ENCODE measurements around the gene PFN3.
"Not testable (repeated sequence)": the region's sequence is repeated elsewhere in the genome, so short reads cannot be mapped to it uniquely, and the experiment has no call there.

PFN3 gene

DNA sequence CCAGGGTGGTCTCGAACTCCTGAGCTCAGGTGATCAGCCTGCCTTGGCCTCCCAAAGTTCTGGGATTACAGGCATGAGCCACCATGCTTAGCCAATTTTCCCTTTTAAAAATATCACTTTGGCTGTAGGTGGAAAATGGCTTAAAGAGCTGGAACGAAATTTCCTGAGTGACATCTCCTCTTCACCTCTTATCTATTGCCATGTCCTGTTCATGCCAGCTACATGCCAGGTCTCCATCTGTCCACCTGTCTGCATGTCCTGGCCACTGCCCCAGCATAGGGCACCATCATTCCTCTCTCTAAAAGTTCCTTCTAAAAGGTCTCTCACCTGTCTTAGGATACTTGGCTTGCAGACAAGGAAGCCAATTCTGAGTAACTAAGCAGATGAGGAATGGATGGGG, 23.2 kb upstream of the PFN3 start:
- DNase-seq: no peak

DNA sequence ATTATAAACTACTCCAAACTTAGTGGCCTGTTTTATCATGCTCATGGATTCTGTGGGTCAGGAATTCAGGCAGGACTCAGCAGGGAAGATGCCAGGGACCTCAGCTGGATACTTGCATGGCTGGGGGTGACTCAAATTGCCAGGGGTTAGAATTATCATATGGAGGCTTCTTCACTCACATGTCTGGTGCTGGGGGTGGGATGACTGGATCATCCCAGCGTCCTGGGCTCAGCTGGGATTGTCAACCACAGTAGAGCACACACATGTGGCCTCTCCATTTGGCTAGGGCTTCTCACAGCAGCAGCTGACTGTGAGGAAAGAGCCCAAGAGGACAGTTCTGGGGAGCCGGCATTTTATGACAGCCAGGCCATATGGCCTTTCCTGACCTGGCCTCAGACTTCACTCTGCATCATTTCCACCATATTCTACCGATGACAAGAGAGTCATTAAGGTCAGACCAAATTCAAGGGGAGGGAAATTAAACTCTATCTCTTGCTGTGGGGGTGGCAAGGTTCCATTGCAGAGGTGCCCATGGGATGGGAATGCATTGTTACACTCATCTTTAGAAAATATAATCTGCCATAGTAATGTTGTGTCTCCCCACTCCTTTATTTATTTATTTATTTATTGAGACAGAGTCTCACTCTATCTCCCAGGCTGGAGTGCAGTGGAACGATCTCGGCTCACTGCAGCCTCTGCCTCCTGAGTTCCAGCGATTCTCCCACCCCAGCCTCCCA, 20.8 kb upstream of the PFN3 start:
- no peak for DNase-seq

DNA sequence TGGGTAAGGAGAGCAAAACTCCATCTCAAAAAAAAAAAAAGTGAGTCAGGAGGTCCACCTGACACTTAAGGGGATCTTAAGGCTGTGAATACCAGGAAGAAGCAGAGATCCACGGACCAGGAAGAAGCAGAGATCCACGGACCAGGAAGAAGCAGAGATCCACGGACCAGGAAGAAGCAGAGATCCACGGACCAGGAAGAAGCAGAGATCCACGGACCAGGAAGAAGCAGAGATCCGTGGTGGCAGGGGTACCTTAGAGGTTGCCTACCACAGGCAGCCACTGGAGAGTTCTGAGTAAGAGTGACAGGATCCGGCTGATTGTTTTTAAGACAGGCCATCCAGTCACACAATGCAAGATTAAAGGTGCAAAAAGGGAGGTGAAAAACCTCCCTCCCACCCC, 20.0 kb upstream of the PFN3 start:
- DNase-seq: not testable (repeated sequence)

DNA sequence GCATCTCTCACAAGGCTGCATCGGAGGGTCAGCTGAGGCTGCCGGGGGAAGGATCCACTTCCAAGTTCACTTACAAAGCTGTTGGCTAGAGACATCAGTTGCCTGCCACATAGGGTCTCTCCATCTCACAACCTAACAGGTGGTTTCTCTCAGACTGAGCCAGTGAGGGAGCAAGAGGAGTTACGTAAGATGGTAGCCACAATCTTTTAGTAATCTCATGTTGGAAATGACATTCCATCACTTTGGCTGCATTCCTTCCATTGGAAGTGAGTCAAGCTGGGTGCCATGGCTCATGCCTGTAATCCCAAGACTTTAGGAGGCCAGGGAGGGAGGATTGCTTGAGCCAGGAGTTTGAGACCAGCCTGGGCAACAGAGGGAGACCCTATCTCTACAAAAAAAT, 18.6 kb upstream of the PFN3 start:
- no peak for DNase-seq

DNA sequence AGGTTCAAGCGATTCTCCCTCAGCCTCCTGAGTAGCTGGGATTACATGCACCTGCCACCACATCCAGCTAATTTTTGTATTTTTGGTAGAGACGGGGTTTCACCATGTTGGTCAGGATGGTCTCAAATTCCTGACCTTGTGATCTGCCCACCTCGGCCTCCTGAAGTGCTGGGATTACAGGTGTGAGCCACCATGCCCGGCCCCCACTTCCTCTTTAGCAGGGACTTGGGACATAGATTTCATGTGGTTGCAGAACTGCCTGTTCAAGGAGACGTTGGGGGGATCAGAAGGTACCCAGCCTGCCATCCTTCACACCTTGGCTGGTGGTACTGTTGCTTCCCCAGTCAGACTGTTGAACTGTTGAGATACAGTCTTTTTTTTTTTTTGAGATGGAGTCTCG, 16.6 kb upstream of the PFN3 start:
- not testable (repeated sequence) for DNase-seq

DNA sequence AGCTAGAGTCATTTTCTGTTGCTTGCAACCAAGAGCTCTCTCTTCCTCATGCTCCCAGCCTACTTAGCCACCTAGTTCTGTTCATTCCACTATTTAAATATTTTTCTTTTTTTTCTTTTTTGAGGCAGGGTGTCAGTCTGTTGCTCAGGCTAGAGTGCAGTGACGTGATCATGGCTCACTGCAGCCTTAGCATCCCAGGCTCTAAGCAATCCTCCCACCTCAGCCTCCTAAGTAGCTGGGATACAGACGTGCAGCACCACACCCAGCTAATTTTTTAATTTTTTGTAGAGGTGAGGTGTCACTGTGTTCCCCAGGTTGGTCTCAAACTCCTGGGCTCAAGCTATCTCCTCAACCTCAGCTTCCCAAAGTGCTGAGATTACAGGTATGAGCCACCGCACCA, 14.0 kb upstream of the PFN3 start:
- no peak for DNase-seq

DNA sequence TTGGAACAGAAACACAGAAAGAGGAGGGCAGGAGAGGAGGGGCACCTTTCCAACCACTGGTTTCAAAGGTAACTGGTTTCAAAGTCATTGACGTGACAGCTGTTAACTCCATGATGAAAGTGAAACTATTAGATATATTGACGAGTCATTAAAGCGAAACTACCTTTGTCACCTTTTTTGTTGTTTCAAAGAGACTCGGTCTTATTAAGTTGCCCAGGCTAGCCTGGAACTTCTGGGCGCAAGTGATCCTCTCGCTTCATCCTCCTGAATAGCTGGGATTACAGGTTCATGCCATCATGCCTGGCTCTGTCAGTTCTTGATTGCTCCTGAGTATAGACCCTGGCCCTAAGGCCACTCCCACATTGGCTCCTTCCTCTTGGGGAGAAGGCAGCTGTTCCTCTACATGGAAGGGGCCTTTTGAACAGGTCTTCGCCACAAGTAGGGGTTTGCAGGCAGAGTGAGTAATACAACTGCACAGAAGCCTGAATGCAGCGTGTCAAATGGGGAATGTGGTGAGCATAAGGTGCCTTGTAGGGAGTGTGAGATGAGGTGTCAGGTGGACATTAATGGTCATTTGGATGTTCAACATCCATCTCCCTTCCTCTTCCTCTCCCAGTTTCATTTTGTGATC, 12.3 kb upstream of the PFN3 start:
- DNase-seq: no peak

DNA sequence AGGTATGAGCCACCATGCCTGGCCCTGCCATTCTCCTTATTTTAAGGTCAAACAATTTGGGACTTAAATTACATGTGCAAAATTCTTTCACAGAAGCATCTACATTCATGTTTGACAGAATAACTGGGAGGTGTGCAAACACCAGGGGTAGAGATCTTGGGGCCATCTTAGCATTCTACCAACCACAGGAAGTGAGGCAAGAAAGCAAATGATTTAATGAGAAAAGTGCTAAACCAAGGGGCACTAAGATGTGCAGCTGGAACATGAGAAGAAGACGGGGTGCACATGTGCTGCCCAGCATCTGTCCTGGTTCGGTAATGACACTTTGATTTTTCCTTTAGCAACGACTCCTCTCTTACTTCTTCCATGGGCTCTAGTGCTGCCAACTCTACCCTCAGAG, 10.1 kb upstream of the PFN3 start:
- DNase-seq: no peak

DNA sequence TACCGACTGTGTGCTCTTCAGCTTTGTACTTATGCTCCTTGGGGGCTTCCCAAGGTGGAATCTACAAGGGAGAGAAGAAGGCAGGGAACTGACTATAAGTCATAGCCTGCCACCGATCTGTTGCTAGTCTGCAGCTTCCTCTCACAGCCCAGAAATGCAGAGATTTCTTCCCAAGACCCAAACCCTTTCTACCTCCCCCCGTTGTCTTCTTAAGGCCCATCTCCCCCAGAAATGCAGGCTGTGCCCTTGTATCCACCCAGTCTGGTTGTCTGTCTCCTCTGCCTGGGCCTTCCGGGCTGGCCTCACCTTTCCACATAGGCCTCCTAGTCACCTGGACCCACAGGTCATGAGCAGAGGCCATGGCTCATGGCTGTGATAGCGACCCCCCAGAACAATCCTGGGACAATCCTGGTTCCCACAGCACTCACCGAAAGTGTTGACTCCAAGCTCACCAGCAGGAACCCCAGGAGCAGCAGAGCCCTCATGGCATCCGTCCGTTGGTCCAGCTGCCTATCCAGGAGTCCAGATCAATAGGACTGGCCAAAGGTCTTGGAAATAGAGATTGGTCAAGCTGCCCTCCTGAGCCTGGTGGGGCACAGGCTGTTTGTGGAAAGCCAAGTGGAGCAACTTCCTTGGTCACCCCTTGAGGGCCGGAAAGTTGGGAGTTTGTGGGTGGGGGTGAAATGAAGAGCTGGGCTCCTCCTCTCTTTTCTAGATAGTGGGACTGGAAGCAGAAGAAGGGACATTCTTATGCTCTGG, 8.8 kb upstream of the PFN3 start, which contains the start of gene F12:
Gene F12, minus strand, starts transcription at position 522 of the 759 bp plus-strand sequence. Its CDS starts 37 bp downstream, at position 485.
- no peak for DNase-seq

DNA sequence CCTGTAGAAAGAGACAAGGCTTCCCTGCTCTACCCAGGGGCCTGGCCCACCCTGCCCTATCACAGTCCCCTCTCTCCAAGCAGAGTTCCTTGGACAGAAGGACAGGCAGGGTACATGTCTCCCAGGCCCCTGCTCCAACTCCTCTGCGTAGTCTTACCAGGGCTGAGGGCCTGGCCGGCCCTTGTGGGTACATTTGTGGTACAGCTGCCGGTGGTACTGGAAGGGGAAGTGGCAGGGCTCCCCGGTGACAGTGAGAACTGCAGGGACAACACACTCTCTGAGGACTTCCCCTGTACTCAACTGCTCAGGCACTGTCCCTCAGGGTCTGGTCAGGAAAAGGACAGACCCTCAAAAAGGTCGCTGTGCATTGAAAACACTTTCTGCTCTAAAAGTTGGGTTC, 5.3 kb upstream of the PFN3 start:
- no peak for DNase-seq

DNA sequence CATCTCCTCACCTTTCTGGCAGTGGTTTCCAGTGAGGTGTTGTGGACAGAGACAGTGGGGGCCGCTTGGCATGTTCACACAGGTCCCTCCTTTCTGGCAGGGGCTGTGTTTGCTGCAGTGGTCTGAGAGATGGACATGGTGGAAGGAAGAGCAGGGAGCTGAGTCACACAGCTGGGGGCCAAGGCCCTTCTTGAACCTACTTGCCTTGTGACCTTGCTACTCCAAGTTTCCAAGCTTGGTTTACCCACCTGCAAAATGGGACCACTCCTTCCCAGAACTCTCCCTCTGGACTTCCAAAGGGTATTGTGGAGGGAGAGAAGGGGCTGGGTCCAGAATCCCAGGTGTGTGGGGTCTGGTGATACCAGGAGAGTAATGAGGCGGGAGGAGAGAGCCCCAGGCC, 4.9 kb upstream of the PFN3 start:
- DNase-seq: no peak

DNA sequence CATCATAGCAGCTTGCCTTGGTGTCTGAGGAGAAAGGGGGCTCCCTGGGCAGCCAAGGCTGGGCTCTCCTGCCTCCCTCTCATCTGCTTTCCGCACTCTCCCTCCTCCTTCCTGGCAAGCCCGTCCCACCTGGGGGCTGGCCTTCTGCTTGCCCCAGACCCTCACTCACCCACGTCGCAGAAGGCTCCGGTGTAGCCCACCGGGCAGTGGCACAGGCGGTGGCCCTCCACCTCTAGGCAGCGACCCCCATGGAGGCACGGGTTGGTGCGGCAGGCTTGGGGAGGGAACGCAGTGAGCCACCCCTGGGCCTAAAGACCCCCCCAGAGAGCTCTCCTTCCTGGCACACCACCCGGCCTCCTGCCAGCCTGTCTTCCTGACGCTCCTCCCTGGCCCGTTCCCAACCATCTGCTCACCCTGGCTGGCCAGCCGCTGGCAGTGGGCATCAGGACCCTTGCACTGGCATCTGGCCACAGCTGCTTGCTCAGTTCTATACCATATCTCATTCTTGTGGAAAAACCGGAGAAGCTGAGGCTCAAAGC, 4.2 kb upstream of the PFN3 start:
- DNase-seq: no peak

DNA sequence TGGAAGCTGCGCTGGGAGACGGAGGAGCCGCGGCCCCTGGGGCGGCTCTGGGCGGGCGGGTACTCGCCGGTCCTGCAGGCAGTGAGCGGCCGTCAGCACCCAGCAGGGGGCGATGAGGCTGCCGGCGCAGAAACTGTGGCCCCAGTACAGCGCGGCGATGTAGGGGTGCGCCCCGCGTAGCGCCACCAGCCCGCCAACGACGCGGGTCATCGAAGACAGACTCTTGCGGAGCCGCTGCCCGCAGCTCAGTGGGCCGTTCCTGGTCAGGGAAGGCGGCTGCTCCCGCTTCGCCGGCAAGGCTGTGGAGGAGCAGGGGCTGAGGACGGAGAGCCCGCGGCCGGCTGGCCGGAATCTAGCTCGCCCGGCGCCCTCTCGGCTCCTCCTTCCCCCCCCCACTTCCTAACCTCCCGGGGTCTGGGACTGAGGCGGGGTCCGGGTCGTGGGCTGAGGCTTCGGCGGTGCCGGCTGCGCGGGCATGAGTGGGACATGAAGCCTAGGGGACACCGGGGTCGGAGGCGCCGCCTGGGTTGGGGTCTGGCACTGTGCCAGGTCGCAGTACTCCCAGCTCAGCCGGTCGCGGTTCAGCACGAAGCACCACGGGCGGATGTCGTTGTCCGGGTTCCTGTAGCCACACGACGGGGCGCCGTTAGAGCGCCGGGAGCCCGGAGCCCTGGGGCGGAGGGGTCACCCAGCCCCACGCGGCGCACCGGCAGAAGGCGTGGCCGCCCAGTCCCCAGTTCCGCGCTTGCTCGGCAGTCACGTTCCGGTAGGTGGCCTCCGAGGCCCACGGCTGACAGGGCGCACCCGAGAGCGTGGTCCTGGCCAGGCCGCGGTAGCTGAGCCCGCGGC, 3.6 kb upstream of the PFN3 start:
- peak; percentile 35 for DNase-seq

DNA sequence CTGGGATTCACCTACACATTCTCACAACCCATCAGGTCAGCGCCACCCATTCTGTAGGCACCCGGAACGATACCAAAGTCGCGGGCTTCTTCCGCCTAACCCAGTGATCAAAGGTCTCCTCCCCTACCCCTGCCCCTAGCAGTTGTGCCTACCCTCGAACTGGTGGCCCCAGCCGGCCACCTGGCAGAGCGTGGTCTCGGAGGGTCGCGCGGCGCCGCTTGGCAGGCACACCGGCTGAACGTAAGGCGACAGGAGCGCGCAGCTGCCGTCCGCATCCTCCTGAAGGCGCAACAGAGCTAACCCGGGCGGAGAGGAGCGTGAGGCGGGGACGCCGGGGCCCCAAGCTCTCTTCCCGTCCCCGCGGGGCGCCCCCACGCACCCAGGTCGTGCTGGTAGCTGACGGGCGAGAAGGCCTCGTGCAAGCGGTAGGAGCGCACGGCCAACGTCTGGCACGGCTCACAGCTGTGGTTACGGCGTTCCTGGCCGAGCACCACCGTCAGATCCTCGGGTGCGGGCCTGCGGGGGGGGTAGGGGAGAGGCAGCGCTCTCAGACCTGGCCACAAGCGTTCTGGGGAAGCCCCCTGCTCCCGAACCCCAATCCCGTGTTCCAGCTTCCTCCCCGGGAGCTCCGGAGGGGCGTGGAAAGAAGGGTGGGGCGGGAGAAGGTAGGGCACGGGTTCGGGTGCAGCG, 2.8 kb upstream of the PFN3 start:
- DNase-seq: no peak

DNA sequence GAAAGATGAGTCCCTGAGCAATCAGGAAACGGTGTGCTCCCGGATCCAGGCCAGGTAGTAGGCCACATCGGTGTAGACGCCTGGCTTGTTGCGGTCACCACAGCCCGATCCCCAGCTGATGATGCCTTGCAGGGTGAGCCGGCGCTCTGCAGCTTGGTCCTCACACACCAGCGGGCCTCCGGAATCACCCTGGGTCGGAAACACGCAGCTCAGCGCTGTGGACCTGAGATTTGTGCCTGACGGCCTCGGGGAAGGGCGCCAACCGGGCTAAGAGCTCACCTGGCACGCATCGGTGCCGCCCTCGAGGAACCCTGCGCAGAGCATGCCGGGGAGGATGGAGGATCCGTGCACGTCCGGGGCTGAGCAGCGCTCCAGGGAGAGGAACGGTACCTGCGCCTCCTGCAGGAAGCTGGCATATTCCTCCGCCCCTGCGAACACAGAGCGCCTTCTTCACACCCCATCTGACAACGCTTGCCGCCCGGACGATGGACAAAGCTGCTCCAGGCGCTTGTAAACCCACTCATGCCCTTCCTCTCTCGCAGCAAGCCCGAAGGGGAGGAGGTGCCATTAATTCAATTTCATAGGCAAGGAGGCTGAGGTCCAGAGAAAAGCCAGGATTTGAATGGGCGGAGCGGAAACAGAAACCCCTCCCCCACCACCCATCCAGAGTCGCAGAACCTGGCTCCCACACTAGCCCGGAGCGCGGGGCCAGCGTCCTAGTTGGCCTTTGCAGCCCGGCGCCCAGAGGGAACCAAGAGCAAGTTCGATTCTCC, 2.0 kb upstream of the PFN3 start:
- peak; percentile 64 for DNase-seq

DNA sequence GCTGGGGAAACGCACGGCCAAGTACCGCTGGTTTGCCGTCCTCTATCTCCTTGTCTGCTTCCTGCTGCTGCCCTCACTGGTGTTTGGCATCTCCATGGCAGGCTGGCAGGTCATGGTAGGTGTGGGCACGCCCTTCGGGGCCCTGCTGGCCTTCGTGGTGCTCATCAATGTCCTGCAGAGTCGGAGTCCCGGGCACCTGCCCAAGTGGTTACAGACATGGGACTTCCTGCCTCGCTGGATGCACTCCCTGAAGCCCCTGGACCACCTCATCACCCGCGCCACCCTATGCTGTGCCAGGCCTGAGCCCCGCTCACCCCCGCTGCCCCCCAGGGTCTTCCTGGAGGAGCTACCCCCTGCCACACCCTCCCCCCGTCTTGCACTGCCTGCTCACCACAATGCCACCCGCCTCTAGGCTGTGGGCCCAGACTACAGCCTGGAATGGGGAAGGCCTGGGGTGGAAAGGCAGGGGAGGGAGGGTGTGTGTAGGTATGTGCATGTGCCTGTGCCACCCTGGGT, 2.5 kb downstream of the PFN3 start:
- no peak for DNase-seq

DNA sequence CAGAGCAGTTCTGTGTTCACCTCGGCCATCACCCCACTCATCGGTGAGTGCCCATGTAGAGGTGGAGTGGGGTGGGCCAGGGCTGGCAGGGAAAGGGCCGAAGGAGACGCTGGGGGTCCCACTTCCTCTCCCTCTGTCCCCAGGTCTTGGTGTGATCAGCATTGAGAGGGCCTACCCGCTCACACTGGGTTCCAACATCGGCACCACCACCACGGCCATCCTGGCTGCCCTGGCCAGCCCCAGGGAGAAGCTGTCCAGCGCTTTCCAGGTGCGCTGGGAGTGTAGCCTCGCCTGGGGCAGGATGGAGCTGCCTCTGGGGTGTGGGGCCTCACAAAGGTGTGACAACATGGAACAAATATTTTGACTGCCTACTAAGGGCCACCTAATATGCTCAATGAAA, 3.7 kb downstream of the PFN3 start:
- DNase-seq: no peak

DNA sequence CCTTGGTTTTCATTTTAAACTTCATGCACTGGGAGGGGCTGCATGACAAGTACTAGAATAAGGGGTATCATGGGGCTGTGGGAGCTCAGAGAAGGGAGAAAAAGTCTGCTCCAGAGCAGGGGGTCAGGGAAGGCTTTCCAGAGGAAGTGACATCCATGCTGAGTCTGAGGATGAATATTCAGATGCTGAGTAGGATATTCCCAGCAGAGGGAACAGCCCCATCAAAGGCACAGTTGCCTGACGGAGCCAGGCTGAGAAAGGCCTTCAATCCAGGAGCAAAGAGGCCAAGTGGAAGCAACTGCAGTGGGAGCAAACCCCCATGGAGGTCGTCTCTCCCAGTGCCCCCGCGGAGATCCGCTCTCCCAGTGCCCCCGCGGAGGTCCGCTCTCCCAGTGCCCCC, 4.4 kb downstream of the PFN3 start:
- no peak for DNase-seq

DNA sequence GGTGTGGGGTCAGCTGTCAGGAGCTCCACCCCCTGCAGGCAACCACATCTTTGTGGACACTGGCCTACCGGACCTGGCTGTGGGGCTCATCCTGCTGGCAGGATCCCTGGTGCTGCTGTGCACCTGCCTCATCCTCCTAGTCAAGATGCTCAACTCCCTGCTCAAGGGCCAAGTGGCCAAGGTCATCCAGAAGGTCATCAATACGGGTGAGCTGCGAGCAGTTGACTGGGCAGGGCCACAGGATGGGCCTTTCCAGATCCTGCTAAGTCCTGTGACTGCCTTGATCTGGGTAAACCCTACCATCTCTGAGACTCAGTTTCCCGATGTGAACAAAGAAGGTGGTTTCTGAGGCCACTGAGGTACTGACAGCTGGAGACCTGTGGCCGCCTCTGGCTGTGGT, 6.5 kb downstream of the PFN3 start:
- no peak for DNase-seq

DNA sequence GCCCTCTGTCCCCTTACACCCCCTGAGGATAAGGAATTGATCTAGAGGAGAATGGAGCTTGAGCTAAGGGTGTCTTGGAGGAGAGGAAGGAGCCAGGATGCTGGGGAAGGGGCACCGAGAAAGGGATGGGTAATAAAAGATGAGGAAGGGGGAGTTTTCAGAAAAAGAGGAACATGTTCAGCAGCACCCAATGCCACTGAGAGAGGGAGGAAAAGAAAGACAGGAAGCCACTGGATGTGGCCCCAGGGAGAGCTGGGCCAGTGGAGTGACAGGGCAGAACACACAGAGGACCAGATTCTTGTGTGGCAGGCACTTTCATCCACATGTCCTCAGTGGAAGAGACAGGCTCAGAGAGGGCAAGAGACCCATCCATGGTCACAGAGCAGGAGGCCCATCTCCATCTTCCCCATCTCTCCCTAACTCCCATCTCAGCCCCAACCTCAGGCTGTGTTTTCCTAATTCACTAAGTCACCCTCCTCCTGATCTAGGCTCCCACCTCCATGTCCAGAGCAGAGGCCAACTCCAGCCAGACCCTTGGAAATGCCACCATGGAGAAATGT, 7.2 kb downstream of the PFN3 start:
- DNase-seq: no peak

DNA sequence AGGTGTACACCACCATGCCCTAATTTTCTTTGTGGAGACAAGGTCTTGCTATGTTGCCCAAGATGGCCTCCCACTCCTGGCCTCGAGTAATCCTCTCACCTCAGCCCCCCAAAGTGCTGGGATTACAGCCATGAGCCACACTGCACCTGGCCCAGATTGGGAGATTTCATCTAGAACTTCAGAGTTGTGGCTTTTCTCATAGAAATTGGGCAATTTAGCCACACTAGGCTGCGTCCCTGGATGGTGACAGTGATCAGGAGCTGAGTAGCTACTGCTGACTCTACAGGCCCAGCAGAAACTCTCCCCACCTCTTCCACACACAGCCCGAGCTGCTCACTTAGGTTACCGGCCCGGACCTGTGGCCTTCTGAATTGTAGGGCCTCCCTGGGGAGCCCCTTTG, 7.7 kb downstream of the PFN3 start:
- no peak for DNase-seq

Measured in NCI-H1105 treated with DMSO at 0.1 percent for 48 hours (cell line).